Subcutaneous adipose tissue (tissue), 4 donors: ENCODE results near the gene NSD2. TPM values are rescaled to one million over a fixed set of nuclear protein-coding genes. Genes with fewer than 3 reads are reported as not detected.

Experiments used
- total RNA-seq, 4 donors: library from RNA; depleted of rRNA; stranded (reverse); fragments of >200 nt; gene quantifications; one replicate each; pipeline ENCODE4 v1.1.0, GENCODE V29; 2016
- TF ChIP-seq, protein P1 (sequence below): fragments of 450-650 bp; IDR thresholded peaks from one replicate; pipeline ENCODE4 v1.5.1; 2016; ENCODE audit warnings: low read depth, mild to moderate bottlenecking, control low read depth, antibody characterized with exemption, moderate library complexity

NSD2 gene
- total RNA-seq, 4 donors from 2014 or later: 22.3 to 49.9 (median 33.7) TPM

DNA sequence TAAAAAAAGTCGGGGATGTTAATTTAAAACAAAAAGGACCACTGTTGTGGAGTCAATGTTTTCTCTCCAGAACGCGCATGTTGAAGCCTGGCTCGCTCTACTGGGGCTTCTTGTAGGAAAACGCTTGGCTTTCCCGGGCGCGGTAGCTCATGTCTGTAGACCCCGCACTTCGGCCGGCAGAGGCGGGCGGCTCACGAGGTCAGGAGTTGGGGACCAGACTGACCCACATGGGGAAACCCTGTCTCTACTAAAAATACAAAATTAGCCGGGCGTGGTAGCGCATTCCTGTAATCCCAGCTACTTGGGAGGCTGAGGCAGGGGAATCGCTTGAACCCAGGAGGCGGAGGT lies 122.0 kb downstream of the NSD2 start:
- TF ChIP-seq, protein P1, sequence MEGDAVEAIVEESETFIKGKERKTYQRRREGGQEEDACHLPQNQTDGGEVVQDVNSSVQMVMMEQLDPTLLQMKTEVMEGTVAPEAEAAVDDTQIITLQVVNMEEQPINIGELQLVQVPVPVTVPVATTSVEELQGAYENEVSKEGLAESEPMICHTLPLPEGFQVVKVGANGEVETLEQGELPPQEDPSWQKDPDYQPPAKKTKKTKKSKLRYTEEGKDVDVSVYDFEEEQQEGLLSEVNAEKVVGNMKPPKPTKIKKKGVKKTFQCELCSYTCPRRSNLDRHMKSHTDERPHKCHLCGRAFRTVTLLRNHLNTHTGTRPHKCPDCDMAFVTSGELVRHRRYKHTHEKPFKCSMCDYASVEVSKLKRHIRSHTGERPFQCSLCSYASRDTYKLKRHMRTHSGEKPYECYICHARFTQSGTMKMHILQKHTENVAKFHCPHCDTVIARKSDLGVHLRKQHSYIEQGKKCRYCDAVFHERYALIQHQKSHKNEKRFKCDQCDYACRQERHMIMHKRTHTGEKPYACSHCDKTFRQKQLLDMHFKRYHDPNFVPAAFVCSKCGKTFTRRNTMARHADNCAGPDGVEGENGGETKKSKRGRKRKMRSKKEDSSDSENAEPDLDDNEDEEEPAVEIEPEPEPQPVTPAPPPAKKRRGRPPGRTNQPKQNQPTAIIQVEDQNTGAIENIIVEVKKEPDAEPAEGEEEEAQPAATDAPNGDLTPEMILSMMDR: no peak

DNA sequence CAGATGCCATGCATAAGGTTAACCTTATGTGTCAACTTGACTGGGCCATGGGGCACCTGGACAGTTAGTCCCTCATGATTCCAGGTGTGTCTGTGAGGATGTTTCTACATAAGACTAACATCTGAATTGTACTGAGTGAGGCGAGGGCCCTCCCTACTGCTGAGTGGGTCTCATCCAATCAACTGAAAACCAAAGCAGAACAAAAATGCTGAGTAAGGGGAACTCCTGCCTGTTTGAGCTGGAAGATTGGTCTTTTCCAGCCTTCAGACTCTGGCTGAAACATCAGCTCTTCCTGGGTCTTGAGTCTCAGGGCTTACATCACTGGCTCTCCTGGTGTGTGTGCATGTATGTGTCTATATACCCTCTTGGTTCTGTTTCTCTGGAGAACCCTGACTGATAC lies 123.7 kb downstream of the NSD2 start:
- TF ChIP-seq, protein P1: no peak

DNA sequence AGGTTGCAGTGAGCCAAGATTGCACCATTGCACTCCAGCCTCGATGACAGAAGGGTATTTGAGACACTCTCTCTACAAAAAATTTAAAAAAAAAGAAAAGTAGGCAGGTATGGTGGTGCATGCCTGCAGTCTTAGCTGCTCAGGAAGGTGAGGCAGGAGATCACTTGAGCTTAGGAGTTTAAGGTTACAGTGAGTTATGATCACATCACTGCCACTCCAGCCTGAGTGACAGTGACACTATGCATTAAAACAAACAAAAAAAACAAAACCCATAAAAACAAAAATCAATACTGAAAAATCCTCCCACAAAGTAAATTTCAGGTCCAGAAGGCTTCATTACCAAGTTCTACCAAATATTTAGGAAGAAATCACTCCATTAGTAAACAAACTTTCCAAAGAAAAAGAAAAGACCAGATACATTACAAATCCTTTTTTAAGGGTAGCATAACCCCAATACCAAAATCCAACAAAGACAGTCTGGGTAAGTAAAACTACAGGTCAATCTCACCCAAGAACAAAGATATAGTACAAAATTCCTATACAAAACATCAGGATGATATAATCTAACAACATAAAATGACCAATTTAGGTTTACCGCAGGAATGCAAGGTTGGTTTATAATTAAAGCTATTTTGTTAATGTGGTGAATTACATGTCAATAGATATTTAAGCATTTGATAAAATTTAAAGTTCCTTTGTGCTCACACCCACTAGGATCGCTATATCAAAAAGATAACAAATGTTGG lies 125.8 kb downstream of the NSD2 start:
- TF ChIP-seq, protein P1: no peak

DNA sequence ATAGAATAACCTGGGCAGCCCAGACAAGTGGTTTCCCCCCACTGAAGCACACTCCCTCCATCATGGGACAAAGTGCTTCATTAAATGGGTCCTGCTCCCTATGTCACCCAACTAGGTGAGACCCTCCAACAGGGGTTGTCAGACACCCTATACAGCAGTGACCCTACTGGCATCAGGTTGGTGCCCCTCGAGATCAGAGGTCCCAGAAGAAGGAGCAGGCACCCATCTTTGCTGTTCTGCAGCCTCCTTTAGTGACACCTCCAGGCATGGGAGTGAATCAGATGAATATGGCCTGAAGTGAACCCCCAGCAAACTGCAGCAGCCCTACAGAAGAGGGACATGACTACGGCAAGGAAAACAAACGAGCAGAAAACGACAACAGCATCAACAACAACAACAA lies 126.5 kb downstream of the NSD2 start:
- TF ChIP-seq, protein P1: no peak

DNA sequence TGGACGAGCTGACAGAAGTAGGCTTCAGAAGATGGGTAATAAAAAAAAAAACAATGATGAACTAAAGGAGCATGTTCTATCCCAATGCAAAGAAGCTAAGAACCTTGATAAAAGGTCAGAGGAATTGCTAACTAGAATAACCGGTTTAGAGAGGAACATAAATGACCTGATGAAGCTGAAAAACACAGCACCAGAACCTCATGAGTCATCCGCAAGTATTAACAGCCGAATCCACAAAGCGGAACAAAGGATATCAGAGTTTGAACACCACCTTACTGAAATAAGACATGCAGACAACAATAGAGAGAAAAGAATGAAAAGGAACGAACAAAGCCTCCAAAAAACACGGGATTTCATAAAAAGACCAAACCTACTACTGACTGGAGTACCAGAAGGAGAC lies 127.1 kb downstream of the NSD2 start:
- TF ChIP-seq, protein P1: no peak

DNA sequence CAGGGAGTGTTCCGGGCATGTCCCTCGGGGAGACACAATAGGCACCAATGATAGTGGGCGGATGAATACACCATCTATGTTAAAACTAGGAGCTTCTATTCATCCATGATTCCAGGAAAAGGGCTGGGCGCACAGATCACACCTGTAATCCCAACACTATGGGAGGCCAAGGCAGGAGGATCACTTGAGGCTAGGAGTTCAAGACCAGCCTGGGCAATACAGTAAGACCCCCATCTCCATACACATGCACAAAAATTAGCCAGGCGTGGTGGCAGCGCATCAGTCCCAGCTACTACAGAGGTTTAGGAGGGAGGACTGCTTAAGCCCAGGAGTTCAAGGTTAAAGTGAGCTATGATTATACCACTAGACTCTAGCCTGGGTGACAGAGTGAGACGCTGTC lies 135.2 kb downstream of the NSD2 start:
- TF ChIP-seq, protein P1: no peak

DNA sequence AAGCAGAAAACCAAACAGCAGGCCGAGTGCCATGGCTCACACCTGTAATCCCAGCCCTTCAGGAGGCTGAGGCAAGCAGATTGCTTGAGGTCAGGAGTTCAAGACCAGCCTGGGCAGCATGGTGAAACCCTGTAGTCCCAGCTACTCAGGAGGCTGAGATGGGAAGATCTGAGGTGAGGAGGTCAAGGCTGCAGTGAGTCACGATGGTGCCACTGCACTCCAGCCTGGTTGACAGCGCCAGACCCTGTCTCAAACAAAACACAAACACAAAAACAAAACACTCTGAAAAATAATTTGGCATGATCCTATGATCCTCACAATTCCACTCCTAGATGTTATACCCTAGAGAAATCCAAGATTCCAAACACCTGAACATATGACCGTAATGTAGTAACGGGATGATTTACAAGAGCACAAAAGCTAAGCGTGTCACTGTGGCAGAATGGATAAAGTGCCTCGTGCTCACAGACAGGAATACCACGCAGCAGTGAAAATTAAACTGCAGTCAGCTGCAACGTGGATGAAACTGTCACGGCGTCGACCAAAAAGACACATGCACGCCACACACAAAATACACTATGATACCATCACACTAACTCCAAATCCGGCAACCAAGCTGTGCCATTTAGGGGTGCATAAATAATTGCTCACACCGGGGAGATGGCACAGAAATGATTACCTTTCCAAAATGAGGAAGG lies 135.9 kb downstream of the NSD2 start:
- TF ChIP-seq, protein P1: no peak
